Right atrium auricular region (tissue), 2 donors: ENCODE results near the gene NT5C2. TPM values are rescaled to one million over a fixed set of nuclear protein-coding genes. Genes with fewer than 3 reads are reported as not detected.

Source experiments
- DNase-seq: peaks from one replicate; pipeline ENCODE4 v3.0.0-alpha.2; 2019; ENCODE audit warnings: low spot score
- H3K27ac ChIP-seq, 2 donors: fragments of 200-600 bp; sonication (generic); 1 replicate in 1 of 2; 2 replicates in 1 of 2; pipeline ENCODE4 v1.5.1; 2016 to 2019
- H3K27me3 ChIP-seq, 2 donors: fragments of 200-600 bp; sonication (generic); one replicate each; pipeline versions ENCODE4 v1.5.1 to v1.6.0; 2017 to 2019
- H3K36me3 ChIP-seq: fragments of 200-600 bp; sonication (generic); one replicate; pipeline ENCODE4 v1.5.1; 2016
- H3K4me1 ChIP-seq, 2 donors: fragments of 200-600 bp; sonication (generic); one replicate each; pipeline versions ENCODE4 v1.5.1 to v1.6.0; 2017 to 2019
- H3K4me3 ChIP-seq, 2 donors: fragments of 200-600 bp; sonication (generic); 1 replicate in 1 of 2; 2 replicates in 1 of 2; pipeline ENCODE4 v1.5.1; 2017 to 2019; ENCODE audit warnings: mild to moderate bottlenecking in 1 of 2, moderate library complexity in 1 of 2
- H3K9me3 ChIP-seq, 2 donors: fragments of 200-600 bp; sonication (generic); one replicate each; pipeline ENCODE4 v1.5.1; 2019
- CTCF ChIP-seq, 2 donors: fragments of 200-600 bp; sonication (generic); IDR thresholded peaks; one replicate each; pipeline ENCODE4 v1.5.1; 2019; ENCODE audit warnings: antibody characterized with exemption in 2 of 2
- total RNA-seq, 2 donors: library from RNA; depleted of rRNA; stranded (reverse); fragments of >200 nt; gene quantifications; one replicate each; pipeline ENCODE4 v1.1.0, GENCODE V29; 2016

The NT5C2 gene
- total RNA-seq, 2 donors from 2014 or later, result 28.5 to 32.7 TPM

- DNase-seq, result no peak
- TF ChIP-seq CTCF (IDR thresholded peaks at IDR 0.05), result no peak
- Histone ChIP-seq H3K4me1 (peaks cover 0 to 19% of the 10 kb centered on the region in 2 donors), H3K9me3 (no peaks in the 10 kb centered on the region), H3K27ac (no peak overlapping the region), H3K4me3 (no peak overlapping the region), H3K27me3 (no peaks in the 10 kb centered on the region), H3K36me3 (no peaks in the 10 kb centered on the region)
Measured at GRCh38 chr10:103042908-103043307, 150.2 kb downstream of the NT5C2 start.

- H3K4me3 ChIP-seq, result no peak overlapping the region
- H3K27ac ChIP-seq, result no peak overlapping the region
- H3K27me3 ChIP-seq, result no peaks in the 10 kb centered on the region
- H3K4me1 ChIP-seq, result peaks cover 0 to 19% of the 10 kb centered on the region in 2 donors
- no peaks in the 10 kb centered on the region for H3K9me3 ChIP-seq
- no peak for TF ChIP-seq CTCF (IDR thresholded peaks at IDR 0.05)
- H3K36me3 ChIP-seq, result no peaks in the 10 kb centered on the region
- DNase-seq, result no peak
Measured at GRCh38 chr10:103042129-103042528, 150.9 kb downstream of the NT5C2 start.

GRCh38 chr10:103041391-103041790 lies 151.7 kb downstream of the NT5C2 start:
- Histone ChIP-seq H3K27me3 (no peaks in the 10 kb centered on the region), H3K27ac (no peak overlapping the region), H3K4me3 (no peak overlapping the region), H3K4me1 (peaks cover 0 to 19% of the 10 kb centered on the region in 2 donors), H3K36me3 (no peaks in the 10 kb centered on the region), H3K9me3 (no peaks in the 10 kb centered on the region)
- no peak for DNase-seq
- TF ChIP-seq CTCF (IDR thresholded peaks at IDR 0.05), result no peak

GRCh38 chr10:103040418-103040817 lies 152.7 kb downstream of the NT5C2 start:
- Histone ChIP-seq H3K4me3 (no peak overlapping the region), H3K9me3 (no peaks in the 10 kb centered on the region), H3K4me1 (peaks cover 0 to 11% of the 10 kb centered on the region in 2 donors), H3K27me3 (no peaks in the 10 kb centered on the region), H3K27ac (no peak overlapping the region), H3K36me3 (no peaks in the 10 kb centered on the region)
- DNase-seq, result no peak
- TF ChIP-seq CTCF (IDR thresholded peaks at IDR 0.05), result no peak

GRCh38 chr10:103038570-103038969 lies 154.5 kb downstream of the NT5C2 start:
- Histone ChIP-seq H3K27ac (no peak overlapping the region), H3K9me3 (no peaks in the 10 kb centered on the region), H3K4me1 (no peaks in the 10 kb centered on the region), H3K4me3 (no peak overlapping the region), H3K36me3 (no peaks in the 10 kb centered on the region), H3K27me3 (no peaks in the 10 kb centered on the region)
- TF ChIP-seq CTCF (IDR thresholded peaks at IDR 0.05), result no peak
- no peak for DNase-seq

Other genes with a start within 250 kb of the NT5C2 start
- not detected for gene RPEL1, start 52.6 kb upstream of the NT5C2 start, total RNA-seq
- gene INA, start 83.9 kb upstream of the NT5C2 start, total RNA-seq, result not detected
- gene PCGF6, start 157.9 kb upstream of the NT5C2 start, total RNA-seq, result 10 to 100 TPM in 1 of 2 donors, 1 to 10 TPM in 1; 4.5 to 10.4 TPM
- gene TAF5, start 174.7 kb upstream of the NT5C2 start, total RNA-seq, result 1 to 10 TPM; 2.0 to 2.2 TPM
- gene ATP5MK, start 203.2 kb upstream of the NT5C2 start, total RNA-seq, result 1,000 to 10,000 TPM in 1 of 2 donors, 100 to 1,000 TPM in 1; 554 to 1,203 TPM
- gene PDCD11, start 203.4 kb upstream of the NT5C2 start, total RNA-seq, result 10 to 100 TPM in 1 of 2 donors, 1 to 10 TPM in 1; 7.2 to 11.2 TPM